ACC112 (cell line): Measurements from ENCODE around the gene PADI2.

Source experiments
- H2AFZ ChIP-seq: fragments of 200-600 bp; sonication (generic); one replicate; pipeline ENCODE4 v1.6.0; 2017; ENCODE audit warnings: antibody characterized with exemption, low read length; ENCODE audit not compliant: unreplicated experiment
- H3K27ac ChIP-seq: fragments of 200-600 bp; sonication (generic); 2 replicates; pipeline ENCODE4 v1.5.1; 2014; ENCODE audit warnings: low read depth, mild to moderate bottlenecking, antibody characterized with exemption, low read length, moderate library complexity
- H3K27me3 ChIP-seq: fragments of 200-600 bp; sonication (generic); 2 replicates; pipeline ENCODE4 v1.6.1; 2014; ENCODE audit warnings: mild to moderate bottlenecking, antibody characterized with exemption, low read length, moderate library complexity, mixed read lengths; ENCODE audit not compliant: insufficient read depth
- H3K36me3 ChIP-seq: fragments of 200-600 bp; sonication (generic); 2 replicates; pipeline ENCODE4 v1.6.1; 2016; ENCODE audit warnings: mild to moderate bottlenecking, antibody characterized with exemption, low read length, moderate library complexity, mixed read lengths; ENCODE audit not compliant: insufficient read depth
- H3K4me1 ChIP-seq: fragments of 200-600 bp; sonication (generic); one replicate; pipeline ENCODE4 v1.6.1; 2016; ENCODE audit warnings: low read length, mixed read lengths; ENCODE audit not compliant: insufficient read depth, unreplicated experiment, control insufficient read depth
- H3K4me3 ChIP-seq: fragments of 200-600 bp; sonication (generic); 2 replicates; pipeline ENCODE4 v1.5.1; 2014; ENCODE audit warnings: mild to moderate bottlenecking, low read depth, low read length
- H3K79me2 ChIP-seq: fragments of 200-600 bp; sonication (generic); one replicate; pipeline ENCODE4 v1.6.0; 2016; ENCODE audit warnings: low read length; ENCODE audit not compliant: control insufficient read depth, unreplicated experiment, insufficient read depth

PADI2 gene

GRCh38 chr1:17023102-17023501 is 96.1 kb downstream of the PADI2 start:
- H3K27me3 ChIP-seq: no peaks in the 10 kb centered on the region
- H3K27ac ChIP-seq: no peak overlapping the region
- H3K36me3 ChIP-seq: peaks cover 38% of the 10 kb centered on the region; the same call in 1 of the 2 replicates
- no peak overlapping the region for H2AFZ ChIP-seq
- no peak overlapping the region for H3K4me3 ChIP-seq
- H3K4me1 ChIP-seq: no peaks in the 10 kb centered on the region
- H3K79me2 ChIP-seq: no peaks in the 10 kb centered on the region

- Histone ChIP-seq H3K79me2 (no peaks in the 10 kb centered on the region), H3K27ac (no peak overlapping the region), H3K36me3 (peaks cover 28% of the 10 kb centered on the region; the same call in 1 of the 2 replicates), H3K4me3 (no peak overlapping the region), H3K4me1 (no peaks in the 10 kb centered on the region), H3K27me3 (no peaks in the 10 kb centered on the region), H2AFZ (no peak overlapping the region)
These were observed 97.4 kb downstream of the PADI2 start for GRCh38 chr1:17021896-17022295.

GRCh38 chr1:17020502-17020901 is 98.7 kb downstream of the PADI2 start:
- Histone ChIP-seq H3K79me2 (no peaks in the 10 kb centered on the region), H3K36me3 (peaks cover 28% of the 10 kb centered on the region; the same call in 1 of the 2 replicates), H3K27me3 (no peaks in the 10 kb centered on the region), H3K4me3 (no peak overlapping the region), H3K27ac (no peak overlapping the region), H3K4me1 (peaks cover 6% of the 10 kb centered on the region), H2AFZ (no peak overlapping the region)

- Histone ChIP-seq H3K27ac (no peak overlapping the region), H3K4me3 (no peak overlapping the region), H3K27me3 (no peaks in the 10 kb centered on the region), H3K36me3 (peaks cover 28% of the 10 kb centered on the region; the same call in 1 of the 2 replicates), H2AFZ (no peak overlapping the region), H3K4me1 (peaks cover 6% of the 10 kb centered on the region), H3K79me2 (no peaks in the 10 kb centered on the region)
These were observed 100.4 kb downstream of the PADI2 start for GRCh38 chr1:17018849-17019248.

GRCh38 chr1:17017435-17017834 is 101.8 kb downstream of the PADI2 start:
- no peak overlapping the region for H3K27ac ChIP-seq
- H3K4me1 ChIP-seq: peaks cover 15% of the 10 kb centered on the region
- H3K79me2 ChIP-seq: no peaks in the 10 kb centered on the region
- peaks cover 28% of the 10 kb centered on the region; the same call in 1 of the 2 replicates for H3K36me3 ChIP-seq
- H2AFZ ChIP-seq: no peak overlapping the region
- H3K27me3 ChIP-seq: no peaks in the 10 kb centered on the region
- no peak overlapping the region for H3K4me3 ChIP-seq
